HG03378 (cell line): ENCODE data around the gene ATAD3B.
"Not testable (repeated sequence)": the region's sequence is repeated elsewhere in the genome, so short reads cannot be mapped to it uniquely, and the experiment has no call there.

ENCODE experiments used
- ATAC-seq: cut with Tn5 transposase; IDR thresholded peaks from one replicate; pipeline ENCODE4 v1.9.1; 2021; ENCODE audit warnings: mild to moderate bottlenecking, moderate library complexity; ENCODE audit not compliant: unreplicated experiment

Gene ATAD3B

GRCh38 chr1:1432951-1433803, 38.4 kb upstream of the ATAD3B start:
- ATAC-seq: no peak

GRCh38 chr1:1433804-1434130, 37.8 kb upstream of the ATAD3B start:
- no peak for ATAC-seq

GRCh38 chr1:1434131-1434823, 37.3 kb upstream of the ATAD3B start:
- ATAC-seq: no peak

- no peak for ATAC-seq
Measured at GRCh38 chr1:1434824-1435105, 36.8 kb upstream of the ATAD3B start.

- no peak for ATAC-seq
Measured at GRCh38 chr1:1435106-1435903, 36.3 kb upstream of the ATAD3B start, which contains the start of gene VWA1. VWA1 (plus strand) TSS chr1:1435690; CDS start chr1:1435749, 59 bp downstream.

- no peak for ATAC-seq
Measured at GRCh38 chr1:1435911-1436629, 35.5 kb upstream of the ATAD3B start.

- no peak for ATAC-seq
Measured at GRCh38 chr1:1436630-1437032, 34.9 kb upstream of the ATAD3B start.

- ATAC-seq: no peak
Measured at GRCh38 chr1:1437033-1437903, 34.3 kb upstream of the ATAD3B start.

- no peak for ATAC-seq
Measured at GRCh38 chr1:1437904-1438376, 33.6 kb upstream of the ATAD3B start.

GRCh38 chr1:1438531-1439381, 32.8 kb upstream of the ATAD3B start:
- ATAC-seq: no peak

- no peak for ATAC-seq
Measured at GRCh38 chr1:1439546-1440261, 31.9 kb upstream of the ATAD3B start.

GRCh38 chr1:1440262-1441001, 31.1 kb upstream of the ATAD3B start:
- ATAC-seq: no peak

- ATAC-seq: no peak
Measured at GRCh38 chr1:1441002-1441888, 30.3 kb upstream of the ATAD3B start.

- ATAC-seq: no peak
Measured at GRCh38 chr1:1442069-1442770, 29.3 kb upstream of the ATAD3B start.

GRCh38 chr1:1446631-1447030, 24.9 kb upstream of the ATAD3B start:
- not testable (repeated sequence) for ATAC-seq

- ATAC-seq: no peak
Measured at GRCh38 chr1:1449099-1449739, 22.3 kb upstream of the ATAD3B start, which contains the start of gene ATAD3C. ATAD3C (plus strand) TSS chr1:1449689; CDS start chr1:1450684, 995 bp downstream.
